ENCODE results near the gene APBA2. TPM values are rescaled to one million over a fixed set of nuclear protein-coding genes. Genes with fewer than 3 reads are reported as not detected.

The APBA2 gene
- polyA plus RNA-seq, 2 of the 4 experiments (the other 2 are of a cell fraction): 11.4 to 12.6 TPM

DNA sequence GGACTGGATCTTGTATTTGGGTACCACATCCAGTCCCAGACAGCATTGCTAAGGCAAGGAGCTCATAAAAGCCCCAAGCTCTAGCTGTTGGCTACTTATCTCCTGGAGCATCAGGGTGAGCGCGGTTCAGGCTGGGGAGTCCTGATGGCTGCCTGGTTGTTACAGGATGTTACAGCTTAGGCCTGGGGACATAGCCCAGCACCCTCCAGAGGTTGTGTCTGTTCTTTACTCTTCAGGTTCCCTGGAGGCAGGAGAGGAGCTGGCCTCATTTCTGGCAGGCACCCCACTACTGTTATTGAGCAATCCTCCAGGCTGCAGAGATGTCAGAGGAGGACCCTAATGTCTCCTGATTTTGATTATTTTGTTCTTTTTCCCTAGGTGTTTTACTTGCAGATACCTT, 26.6 kb downstream of the APBA2 start:
- Histone ChIP-seq H3K9me3 (no peaks in the 10 kb centered on the region), H3K27ac (no peak overlapping the region), H3K4me3 (no peak overlapping the region), H3K4me1 (no peaks in the 10 kb centered on the region), H3K4me2 (no peak overlapping the region)
- DNase-seq (ENCODE audit: low read depth in 1 of 2, low spot score in 1 of 2) (no peak), ATAC-seq (no peak), FAIRE-seq (no peak)
- ChIA-PET POLR2A (interaction anchor here (0.6 kb wide), 1 partner anchor 54 kb away, joined by 5 read pairs; no protein-coding TSS in a partner anchor), CTCF (interaction anchor here (1.1 to 3.8 kb wide), 4 partner anchors 22 to 191 kb away, joined by 3 to 17 read pairs (median 5); no protein-coding TSS in a partner anchor)
- TF ChIP-seq ZC3H11A (IDR thresholded peaks at IDR 0.05) (no peak), HDAC2 (IDR thresholded peaks at IDR 0.05) (no peak), CBX8 (IDR thresholded peaks at IDR 0.05) (no peak), EHMT2 (IDR thresholded peaks at IDR 0.05; ENCODE audit: low read depth) (no peak), HOXB5 (CRISPR knock-in tag; IDR thresholded peaks at IDR 0.05) (no peak), EP300 (IDR thresholded peaks at IDR 0.05) (no peak), HEYL (CRISPR knock-in tag; IDR thresholded peaks at IDR 0.05) (no peak), KDM5A (IDR thresholded peaks at IDR 0.05) (no peak), TFCP2L1 (CRISPR knock-in tag; IDR thresholded peaks at IDR 0.05) (no peak), CHD2 (IDR thresholded peaks at IDR 0.05; ENCODE audit: low read length, partially characterized antibody) (no peak), MYC (IDR thresholded peaks at IDR 0.05; ENCODE audit: borderline replicate concordance, low read length) (no peak)
- TF ChIP-seq, protein P1, sequence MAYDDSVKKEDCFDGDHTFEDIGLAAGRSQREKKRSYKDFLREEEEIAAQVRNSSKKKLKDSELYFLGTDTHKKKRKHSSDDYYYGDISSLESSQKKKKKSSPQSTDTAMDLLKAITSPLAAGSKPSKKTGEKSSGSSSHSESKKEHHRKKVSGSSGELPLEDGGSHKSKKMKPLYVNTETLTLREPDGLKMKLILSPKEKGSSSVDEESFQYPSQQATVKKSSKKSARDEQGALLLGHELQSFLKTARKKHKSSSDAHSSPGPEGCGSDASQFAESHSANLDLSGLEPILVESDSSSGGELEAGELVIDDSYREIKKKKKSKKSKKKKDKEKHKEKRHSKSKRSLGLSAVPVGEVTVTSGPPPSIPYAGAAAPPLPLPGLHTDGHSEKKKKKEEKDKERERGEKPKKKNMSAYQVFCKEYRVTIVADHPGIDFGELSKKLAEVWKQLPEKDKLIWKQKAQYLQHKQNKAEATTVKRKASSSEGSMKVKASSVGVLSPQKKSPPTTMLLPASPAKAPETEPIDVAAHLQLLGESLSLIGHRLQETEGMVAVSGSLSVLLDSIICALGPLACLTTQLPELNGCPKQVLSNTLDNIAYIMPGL (CRISPR knock-in tag; IDR thresholded peaks at IDR 0.05; ENCODE audit: borderline replicate concordance): no peak
- TF ChIP-seq, protein P2, sequence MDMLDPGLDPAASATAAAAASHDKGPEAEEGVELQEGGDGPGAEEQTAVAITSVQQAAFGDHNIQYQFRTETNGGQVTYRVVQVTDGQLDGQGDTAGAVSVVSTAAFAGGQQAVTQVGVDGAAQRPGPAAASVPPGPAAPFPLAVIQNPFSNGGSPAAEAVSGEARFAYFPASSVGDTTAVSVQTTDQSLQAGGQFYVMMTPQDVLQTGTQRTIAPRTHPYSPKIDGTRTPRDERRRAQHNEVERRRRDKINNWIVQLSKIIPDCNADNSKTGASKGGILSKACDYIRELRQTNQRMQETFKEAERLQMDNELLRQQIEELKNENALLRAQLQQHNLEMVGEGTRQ (IDR thresholded peaks at IDR 0.05): no peak
- TF ChIP-seq, protein P3, sequence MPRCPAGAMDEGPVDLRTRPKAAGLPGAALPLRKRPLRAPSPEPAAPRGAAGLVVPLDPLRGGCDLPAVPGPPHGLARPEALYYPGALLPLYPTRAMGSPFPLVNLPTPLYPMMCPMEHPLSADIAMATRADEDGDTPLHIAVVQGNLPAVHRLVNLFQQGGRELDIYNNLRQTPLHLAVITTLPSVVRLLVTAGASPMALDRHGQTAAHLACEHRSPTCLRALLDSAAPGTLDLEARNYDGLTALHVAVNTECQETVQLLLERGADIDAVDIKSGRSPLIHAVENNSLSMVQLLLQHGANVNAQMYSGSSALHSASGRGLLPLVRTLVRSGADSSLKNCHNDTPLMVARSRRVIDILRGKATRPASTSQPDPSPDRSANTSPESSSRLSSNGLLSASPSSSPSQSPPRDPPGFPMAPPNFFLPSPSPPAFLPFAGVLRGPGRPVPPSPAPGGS (IDR thresholded peaks at IDR 0.05): no peak
- WGBS (ENCODE audit: missing lambda C conversion rate): 100% methylated on average over 2 of the region's 2 CpGs

DNA sequence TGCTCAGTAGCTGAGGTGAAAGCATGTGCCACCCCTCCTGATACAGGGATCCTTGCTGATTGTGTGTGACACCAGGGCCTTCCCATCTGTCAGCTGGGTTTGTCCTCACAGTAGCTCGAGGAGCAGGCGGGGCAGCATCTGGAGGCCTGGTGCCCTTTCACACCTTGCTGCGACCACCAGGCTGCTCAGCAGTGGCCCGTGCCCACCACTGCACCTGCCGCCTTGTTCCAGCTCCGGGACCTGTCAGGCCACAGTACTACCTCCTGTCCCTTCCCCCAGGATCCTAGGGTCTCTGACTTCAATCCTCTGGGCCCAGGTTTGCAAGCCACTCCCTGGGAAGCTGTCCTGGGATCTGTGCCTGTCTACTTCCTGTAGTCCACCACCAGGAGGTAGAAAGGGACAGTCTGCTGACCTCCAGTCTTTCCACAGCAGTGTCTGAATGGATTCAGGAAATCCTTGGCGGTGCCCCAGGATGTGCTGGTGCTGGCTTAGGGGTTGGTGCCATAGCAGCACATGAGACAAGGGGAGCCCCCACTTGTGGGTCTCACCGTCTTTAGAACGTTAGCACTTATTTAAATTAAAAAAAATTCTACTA, 27.5 kb downstream of the APBA2 start:
- Histone ChIP-seq H3K9me3 (no peaks in the 10 kb centered on the region), H3K27ac (no peak overlapping the region), H3K4me2 (no peak overlapping the region), H3K4me3 (no peak overlapping the region), H3K4me1 (0 out of 3 replicates have a peak, but pooled peaks cover 3% of the 10 kb centered on the region)
- peak; percentile 41 to 78; a peak in 4 of 6 replicates for ATAC-seq
- ChIA-PET CTCF (interaction anchor here (0.8 to 3.8 kb wide), 7 partner anchors 9 to 190 kb away, joined by 3 to 17 read pairs (median 4); no protein-coding TSS in a partner anchor), POLR2A (interaction anchor here (0.6 kb wide), 1 partner anchor 55 kb away, joined by 5 read pairs; no protein-coding TSS in a partner anchor)
- no peak for FAIRE-seq
- 0 out of 5 replicates have a peak, but pooled peaks of 1 of the 2 experiments have one; percentile 8 for TF ChIP-seq RAD21 (conservative IDR thresholded peaks at IDR 0.05 in 1 of 2, IDR thresholded peaks at IDR 0.05 in 1 of 2)
- TF ChIP-seq GATA3 (IDR thresholded peaks at IDR 0.05; ENCODE audit: borderline replicate concordance): no peak
- WGBS (ENCODE audit: missing lambda C conversion rate): 91% methylated on average over 9 of the region's 9 CpGs
- peak; percentile 24 to 38 for DNase-seq (ENCODE audit: low read depth in 1 of 2, low spot score in 1 of 2)

DNA sequence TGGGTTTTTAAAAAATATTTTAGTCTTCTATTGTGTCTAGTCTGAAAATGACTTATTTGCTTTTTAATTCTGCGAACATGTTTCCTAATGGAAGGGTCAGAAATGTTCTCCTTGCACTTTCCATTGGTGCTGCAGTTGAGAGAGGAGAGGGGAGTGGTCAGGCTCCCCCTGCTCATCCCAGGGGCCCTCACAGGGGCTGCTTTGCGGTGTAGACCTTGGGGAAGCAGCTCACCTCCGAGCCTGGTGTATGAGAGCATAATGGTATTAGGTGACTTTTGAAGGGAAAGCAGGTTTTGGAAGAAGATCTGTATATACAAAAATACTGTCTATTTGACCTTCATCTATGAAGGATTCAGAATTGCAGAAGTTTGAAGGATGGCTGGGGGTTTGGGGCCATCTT, 28.3 kb downstream of the APBA2 start:
- POLR2A ChIA-PET: interaction anchor here (0.6 kb wide), 1 partner anchor 1511 kb away, joined by 8 read pairs; no protein-coding TSS in a partner anchor
- CTCF ChIA-PET: interaction anchor here (1.4 to 3.8 kb wide), 3 partner anchors 9 to 189 kb away, joined by 3 to 17 read pairs (median 6); no protein-coding TSS in a partner anchor
- no peak for FAIRE-seq
- Histone ChIP-seq H3K4me1 (peaks cover 3% of the 10 kb centered on the region; the same call in 1 of the 3 replicates), H3K4me2 (no peak overlapping the region), H3K4me3 (no peak overlapping the region), H3K27ac (no peak overlapping the region), H3K9me3 (no peaks in the 10 kb centered on the region)
- ATAC-seq: no peak
- no peak for DNase-seq (ENCODE audit: low read depth in 1 of 2, low spot score in 1 of 2)
- WGBS (ENCODE audit: missing lambda C conversion rate): 91% methylated on average over 3 of the region's 3 CpGs
- TF ChIP-seq MAZ (IDR thresholded peaks at IDR 0.05; ENCODE audit: borderline replicate concordance, low read depth, low read length) (no peak), CBX2 (IDR thresholded peaks at IDR 0.05; ENCODE audit: borderline replicate concordance, low read depth) (no peak), FOSB (CRISPR knock-in tag; IDR thresholded peaks at IDR 0.05) (no peak), FOSL2 (IDR thresholded peaks at IDR 0.05) (no peak), FOSL2 (CRISPR knock-in tag; IDR thresholded peaks at IDR 0.05) (no peak), TFCP2L1 (CRISPR knock-in tag; IDR thresholded peaks at IDR 0.05) (no peak), EHF (CRISPR knock-in tag; IDR thresholded peaks at IDR 0.05) (no peak), CEBPB (IDR thresholded peaks at IDR 0.05) (no peak), POLR2A (IDR thresholded peaks at IDR 0.05; ENCODE audit: low read length) (no peak), RFX5 (IDR thresholded peaks at IDR 0.05) (no peak), ZNF302 (CRISPR knock-in tag; IDR thresholded peaks at IDR 0.05) (no peak)
- TF ChIP-seq, protein P4, sequence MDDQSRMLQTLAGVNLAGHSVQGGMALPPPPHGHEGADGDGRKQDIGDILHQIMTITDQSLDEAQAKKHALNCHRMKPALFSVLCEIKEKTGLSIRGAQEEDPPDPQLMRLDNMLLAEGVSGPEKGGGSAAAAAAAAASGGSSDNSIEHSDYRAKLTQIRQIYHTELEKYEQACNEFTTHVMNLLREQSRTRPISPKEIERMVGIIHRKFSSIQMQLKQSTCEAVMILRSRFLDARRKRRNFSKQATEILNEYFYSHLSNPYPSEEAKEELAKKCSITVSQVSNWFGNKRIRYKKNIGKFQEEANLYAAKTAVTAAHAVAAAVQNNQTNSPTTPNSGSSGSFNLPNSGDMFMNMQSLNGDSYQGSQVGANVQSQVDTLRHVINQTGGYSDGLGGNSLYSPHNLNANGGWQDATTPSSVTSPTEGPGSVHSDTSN (IDR thresholded peaks at IDR 0.05): no peak
- TF ChIP-seq, protein P5, sequence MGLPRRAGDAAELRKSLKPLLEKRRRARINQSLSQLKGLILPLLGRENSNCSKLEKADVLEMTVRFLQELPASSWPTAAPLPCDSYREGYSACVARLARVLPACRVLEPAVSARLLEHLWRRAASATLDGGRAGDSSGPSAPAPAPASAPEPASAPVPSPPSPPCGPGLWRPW (IDR thresholded peaks at IDR 0.05): no peak
- TF ChIP-seq, protein P6, sequence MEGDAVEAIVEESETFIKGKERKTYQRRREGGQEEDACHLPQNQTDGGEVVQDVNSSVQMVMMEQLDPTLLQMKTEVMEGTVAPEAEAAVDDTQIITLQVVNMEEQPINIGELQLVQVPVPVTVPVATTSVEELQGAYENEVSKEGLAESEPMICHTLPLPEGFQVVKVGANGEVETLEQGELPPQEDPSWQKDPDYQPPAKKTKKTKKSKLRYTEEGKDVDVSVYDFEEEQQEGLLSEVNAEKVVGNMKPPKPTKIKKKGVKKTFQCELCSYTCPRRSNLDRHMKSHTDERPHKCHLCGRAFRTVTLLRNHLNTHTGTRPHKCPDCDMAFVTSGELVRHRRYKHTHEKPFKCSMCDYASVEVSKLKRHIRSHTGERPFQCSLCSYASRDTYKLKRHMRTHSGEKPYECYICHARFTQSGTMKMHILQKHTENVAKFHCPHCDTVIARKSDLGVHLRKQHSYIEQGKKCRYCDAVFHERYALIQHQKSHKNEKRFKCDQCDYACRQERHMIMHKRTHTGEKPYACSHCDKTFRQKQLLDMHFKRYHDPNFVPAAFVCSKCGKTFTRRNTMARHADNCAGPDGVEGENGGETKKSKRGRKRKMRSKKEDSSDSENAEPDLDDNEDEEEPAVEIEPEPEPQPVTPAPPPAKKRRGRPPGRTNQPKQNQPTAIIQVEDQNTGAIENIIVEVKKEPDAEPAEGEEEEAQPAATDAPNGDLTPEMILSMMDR (IDR thresholded peaks at IDR 0.05): no peak
